H1 (cell line): ENCODE measurements around the gene ASAP3. TPM values are rescaled to one million over a fixed set of nuclear protein-coding genes. Genes with fewer than 3 reads are reported as not detected.

Experiments
- CTCF ChIA-PET: fragments of 300-600 bp; sonication (Branson Sonifier 250); formaldehyde crosslinking; loops from one replicate; lab custom pipeline; 2021; ENCODE audit not compliant: partially characterized antibody; lab: Charles Lee
- POLR2A ChIA-PET: fragments of 300-600 bp; sonication (Branson Sonifier 250); formaldehyde crosslinking; loops from one replicate; lab custom pipeline; 2021; ENCODE audit warnings: inconsistent platforms; ENCODE audit not compliant: partially characterized antibody; lab: Charles Lee
- DNase-seq, 2 experiments: peaks; one replicate each; pipeline versions ENCODE4 v3.0.0 to v3.0.0-alpha.2; 2010 to 2022; ENCODE audit warnings: low spot score in 2 of 2, low read depth in 1 of 2, mixed read lengths in 1 of 2
- FAIRE-seq: peaks from 2 replicates; lab custom pipeline; 2011; peaks lifted over from hg19 to GRCh38; lab: Jason Lieb, UNC
- H2AFZ ChIP-seq: 2 replicates; pipeline ENCODE4 v1.8.1; 2012; ENCODE audit warnings: low read length, inconsistent platforms
- H2AK5ac ChIP-seq: 2 replicates; pipeline ENCODE4 v1.6.1; 2013; ENCODE audit warnings: low read depth, low read length
- H2BK120ac ChIP-seq: replicated peaks from 2 replicates; pipeline ENCODE3; 2013; ENCODE audit warnings: low read depth, low read length, inconsistent platforms
- H2BK12ac ChIP-seq: 2 replicates; pipeline ENCODE4 v1.6.1; 2013; ENCODE audit warnings: low read depth, low read length
- H2BK15ac ChIP-seq: 2 replicates; pipeline ENCODE4 v1.6.1; 2013; ENCODE audit warnings: low read length
- H2BK20ac ChIP-seq: 2 replicates; pipeline ENCODE4 v1.6.1; 2013; ENCODE audit warnings: low read length
- H2BK5ac ChIP-seq: 2 replicates; pipeline ENCODE4 v1.6.1; 2013; ENCODE audit warnings: low read depth, low read length
- H3K14ac ChIP-seq: 2 replicates; pipeline ENCODE4 v1.6.1; 2013; ENCODE audit warnings: inconsistent platforms; ENCODE audit not compliant: insufficient read length
- H3K18ac ChIP-seq: 2 replicates; pipeline ENCODE4 v1.6.1; 2013; ENCODE audit warnings: low read length; ENCODE audit errors: extremely low read depth
- H3K23ac ChIP-seq: 2 replicates; pipeline ENCODE4 v1.6.1; 2013; ENCODE audit warnings: inconsistent platforms; ENCODE audit not compliant: insufficient read length
- H3K23me2 ChIP-seq: 2 replicates; pipeline ENCODE4 v1.6.1; 2013; ENCODE audit warnings: low read depth, low read length
- H3K27ac ChIP-seq: 2 replicates; pipeline ENCODE4 v1.6.1; 2011; ENCODE audit warnings: low read depth, low read length, inconsistent platforms
- H3K27me3 ChIP-seq, 4 experiments: replicated peaks in 1 of 4; 1 replicate in 1 of 4; 2 replicates in 3 of 4; pipeline versions ENCODE4 v1.6.1 to v1.8.1; 2011 to 2013; ENCODE audit warnings: low read length in 3 of 4, mild to moderate bottlenecking in 3 of 4, inconsistent platforms in 2 of 4, mixed read lengths in 2 of 4, moderate library complexity in 1 of 4; ENCODE audit not compliant: control insufficient read depth in 3 of 4, insufficient read depth in 3 of 4; ENCODE audit errors: extremely low read depth in 1 of 4
- H3K36me3 ChIP-seq, 4 experiments: 2 replicates each; pipeline versions ENCODE4 v1.6.1 to v1.8.1; 2011 to 2013; ENCODE audit warnings: mild to moderate bottlenecking in 4 of 4, low read length in 3 of 4, moderate library complexity in 2 of 4, control low read depth in 1 of 4, inconsistent platforms in 1 of 4; ENCODE audit not compliant: insufficient read depth in 4 of 4, control insufficient read depth in 2 of 4
- H3K4ac ChIP-seq: replicated peaks from 2 replicates; pipeline ENCODE3; 2013; ENCODE audit warnings: low read length, low read depth, mixed read lengths, inconsistent platforms; ENCODE audit not compliant: insufficient read length
- H3K4me1 ChIP-seq, 4 experiments: replicated peaks in 1 of 4; 1 replicate in 1 of 4; 2 replicates in 3 of 4; pipeline versions ENCODE4 v1.6.1 to v1.8.1; 2011 to 2013; ENCODE audit warnings: low read length in 3 of 4, inconsistent platforms in 2 of 4, mixed read lengths in 1 of 4; ENCODE audit not compliant: insufficient read depth in 4 of 4, control insufficient read depth in 3 of 4
- H3K4me2 ChIP-seq, 2 experiments: 2 replicates each; pipeline versions ENCODE4 v1.6.1 to v1.8.1; 2011 to 2013; ENCODE audit warnings: low read depth in 2 of 2, low read length in 2 of 2, control low read depth in 1 of 2, inconsistent platforms in 1 of 2, mild to moderate bottlenecking in 1 of 2; ENCODE audit not compliant: insufficient read depth in 1 of 2
- H3K4me3 ChIP-seq, 4 experiments: fragments of 200-600, 300-600 bp in 1 of 4; sonication (generic), shearing (Covaris generic), sonication (Bioruptor Twin) in 1 of 4; 2 replicates each; pipeline versions ENCODE4 v1.5.1 to v1.8.1; 2011 to 2016; ENCODE audit warnings: low read length in 4 of 4, low read depth in 3 of 4, control low read depth in 2 of 4, inconsistent platforms in 2 of 4, mild to moderate bottlenecking in 2 of 4, mixed read lengths in 1 of 4, moderate library complexity in 1 of 4; ENCODE audit not compliant: insufficient read depth in 2 of 4; ENCODE audit errors: extremely low read depth in 1 of 4
- H3K56ac ChIP-seq: replicated peaks from 2 replicates; pipeline ENCODE3; 2013; ENCODE audit warnings: low read depth, mild to moderate bottlenecking, mixed read lengths, low read length, inconsistent platforms; ENCODE audit not compliant: insufficient read length
- H3K79me1 ChIP-seq: 2 replicates; pipeline ENCODE4 v1.6.1; 2013; ENCODE audit warnings: low read depth, low read length, control low read depth
- H3K79me2 ChIP-seq, 2 experiments: 2 replicates each; pipeline versions ENCODE4 v1.6.1 to v1.8.1; 2012 to 2013; ENCODE audit warnings: low read length in 2 of 2, mild to moderate bottlenecking in 2 of 2, inconsistent platforms in 1 of 2; ENCODE audit not compliant: insufficient read depth in 2 of 2, control insufficient read depth in 1 of 2
- H3K9ac ChIP-seq, 4 experiments: replicated peaks in 1 of 4; 1 replicate in 1 of 4; 2 replicates in 3 of 4; pipeline versions ENCODE4 v1.6.1 to v1.8.1; 2011 to 2013; ENCODE audit warnings: low read depth in 3 of 4, low read length in 3 of 4, control low read depth in 2 of 4, mild to moderate bottlenecking in 2 of 4, moderate library complexity in 2 of 4, inconsistent platforms in 1 of 4; ENCODE audit errors: extremely low read depth in 1 of 4
- H3K9me3 ChIP-seq, 2 experiments: 2 replicates each; pipeline versions ENCODE4 v1.6.1 to v1.8.1; 2012 to 2013; ENCODE audit warnings: mild to moderate bottlenecking in 2 of 2, moderate library complexity in 2 of 2, control low read depth in 1 of 2, inconsistent platforms in 1 of 2, low read depth in 1 of 2, low read length in 1 of 2, mixed read lengths in 1 of 2; ENCODE audit not compliant: insufficient read depth in 2 of 2
- H4K20me1 ChIP-seq, 2 experiments: replicated peaks in 1 of 2; 2 replicates each; pipeline versions ENCODE3 to v1.8.1; 2011 to 2013; ENCODE audit warnings: inconsistent platforms in 2 of 2, low read length in 2 of 2, mild to moderate bottlenecking in 1 of 2; ENCODE audit not compliant: insufficient read depth in 2 of 2, control insufficient read depth in 1 of 2
- H4K5ac ChIP-seq: 2 replicates; pipeline ENCODE4 v1.6.1; 2013; ENCODE audit warnings: low read length, low read depth, mixed read lengths, inconsistent platforms; ENCODE audit not compliant: insufficient read length
- H4K8ac ChIP-seq: 2 replicates; pipeline ENCODE4 v1.8.0; 2013; ENCODE audit warnings: mild to moderate bottlenecking, moderate library complexity, low read length, inconsistent platforms; ENCODE audit not compliant: insufficient read depth; ENCODE audit errors: extremely low read depth
- H4K91ac ChIP-seq: replicated peaks from 2 replicates; pipeline ENCODE3; 2013; ENCODE audit warnings: low read length, mixed read lengths, inconsistent platforms; ENCODE audit not compliant: insufficient read length
- RXRA ChIP-seq: IDR thresholded peaks from 2 replicates; pipeline ENCODE4 v1.6.1; 2011; ENCODE audit warnings: low read depth, mild to moderate bottlenecking, low read length, moderate library complexity; ENCODE audit not compliant: insufficient read depth
- TEAD4 ChIP-seq: IDR thresholded peaks from 2 replicates; pipeline ENCODE4 v1.6.1; 2012; ENCODE audit warnings: low read depth, low read length, inconsistent platforms, mixed read lengths
- YY1 ChIP-seq: IDR thresholded peaks from 2 replicates; pipeline ENCODE4 v1.6.1; 2011; ENCODE audit warnings: low read depth, mild to moderate bottlenecking, low read length
- WGBS, 2 experiments: shearing (Covaris generic) in 1 of 2; methylation state at CpG; one replicate each; pipeline versions ENCODE4 v1.1.6 to v1.1.7; 2013 to 2015; ENCODE audit warnings: low lambda C conversion rate in 2 of 2, mixed read lengths in 2 of 2, inconsistent platforms in 1 of 2, low coverage in 1 of 2, missing lambda C conversion rate in 1 of 2; ENCODE audit not compliant: insufficient replicate concordance in 2 of 2, insufficient coverage in 1 of 2, insufficient read length in 1 of 2; ENCODE audit errors: extremely low coverage in 1 of 2, missing lambda C conversion rate in 1 of 2; 5-methylcytosine and 5-hydroxymethylcytosine counted together
- polyA plus RNA-seq, 7 experiments: library from polyadenylated mRNA; depleted of rRNA in 3 of 7; stranded (reverse) in 5 of 7; unstranded in 2 of 7; fragments of >200 nt in 5 of 7; fragments of 200-250 nt in 2 of 7; gene quantifications; 1 replicate in 5 of 7; 2 replicates in 1 of 7; 4 replicates in 1 of 7; pipeline versions ENCODE4 v1.2.1 to v1.2.3, GENCODE V29; 2011 to 2013; ENCODE audit warnings: missing spikeins in 2 of 7, mixed read lengths in 2 of 7
- total RNA-seq: library from RNA; stranded (reverse); fragmentation: NEBNext Ultra II Directional; extraction: Animal tissue kit (Norgen Biotek cat#: 25700); gene quantifications from 2 replicates; pipeline ENCODE4 v1.2.1, GENCODE V29; 2021

Gene ASAP3
- total and polyA plus RNA-seq, 2 of the 8 experiments (the other 6 are each of a cell fraction or from before 2014, with no cell fraction given): 53.1 to 58.0 TPM

GRCh38 chr1:23524716-23525401, 40.9 kb upstream of the ASAP3 start:
- H2BK120ac ChIP-seq: no peak overlapping the region
- H3K27me3 ChIP-seq: peaks cover 1 to 9% (median 5%) of the 10 kb centered on the region in 4 experiments; a peak in 6 of 7 replicates
- 66% methylated on average over 9 of the region's 9 CpGs; no CpG with 5 or more reads in 1 of the 2 experiments for WGBS, 2 experiments
- no peak overlapping the region for H3K18ac ChIP-seq
- H2AFZ ChIP-seq: no peak overlapping the region
- no peak overlapping the region for H3K23ac ChIP-seq
- H3K23me2 ChIP-seq: no peaks in the 10 kb centered on the region
- POLR2A ChIA-PET: interaction anchor here (1.0 to 1.4 kb wide), 4 partner anchors 9 to 50 kb away, joined by 3 to 6 read pairs (median 5); no protein-coding TSS in a partner anchor
- peaks cover 6 to 17% (median 9%) of the 10 kb centered on the region in 4 experiments for H3K4me1 ChIP-seq
- H2BK12ac ChIP-seq: no peak overlapping the region
- H3K56ac ChIP-seq: no peak overlapping the region
- no peak overlapping the region for H4K91ac ChIP-seq
- peaks cover 3 to 7% of the 10 kb centered on the region in 2 experiments for H4K20me1 ChIP-seq
- H2BK20ac ChIP-seq: no peak overlapping the region
- CTCF ChIA-PET: interaction anchor here (0.5 to 16.2 kb wide), 17 partner anchors 9 to 436 kb away, joined by 3 to 230 read pairs (median 5); partner anchors contain the start of gene RPL11
- no peaks in the 10 kb centered on the region; a peak in 1 of 4 replicates for H3K79me2 ChIP-seq
- TF ChIP-seq RXRA (no peak), TEAD4 (no peak), YY1 (no peak)
- FAIRE-seq (no peak), DNase-seq (no peak)
- H3K4me2 ChIP-seq: peak overlapping the region; percentile 20; a peak in 1 of 4 replicates
- H3K36me3 ChIP-seq: peaks cover 0 to 2% (median 0%) of the 10 kb centered on the region in 4 experiments; a peak in 2 of 8 replicates
- H4K8ac ChIP-seq: no peak overlapping the region
- peaks cover 5% of the 10 kb centered on the region for H3K79me1 ChIP-seq
- no peak overlapping the region for H2BK5ac ChIP-seq
- H3K4me3 ChIP-seq: no peak overlapping the region
- H3K9ac ChIP-seq: no peak overlapping the region
- no peak overlapping the region for H3K14ac ChIP-seq
- H3K9me3 ChIP-seq: no peaks in the 10 kb centered on the region
- no peak overlapping the region for H4K5ac ChIP-seq
- H3K4ac ChIP-seq: no peak overlapping the region
- no peak overlapping the region for H2BK15ac ChIP-seq
- no peak overlapping the region for H2AK5ac ChIP-seq
- no peak overlapping the region for H3K27ac ChIP-seq
